GM23338 (cell line): ENCODE measurements around the gene UGT2B10.
"Not testable (repeated sequence)": the region's sequence is repeated elsewhere in the genome, so short reads cannot be mapped to it uniquely, and the experiment has no call there.

ENCODE experiments used
- CTCF ChIP-seq, 2 experiments: fragments of 200-600 bp in 1 of 2; sonication (generic) in 1 of 2; conservative IDR thresholded peaks; 2 replicates each; pipeline versions ENCODE4 v1.5.1 to v1.6.1; 2016 to 2017; ENCODE audit warnings: antibody characterized with exemption in 2 of 2, low read depth in 2 of 2, mild to moderate bottlenecking in 2 of 2, moderate library complexity in 1 of 2
- EZH2 ChIP-seq: fragments of 200-600 bp; sonication (generic); IDR thresholded peaks from one replicate; pipeline ENCODE4 v1.8.0; 2017; ENCODE audit warnings: antibody characterized with exemption, mild to moderate bottlenecking, low read depth; ENCODE audit not compliant: unreplicated experiment
- EZH2phosphoT487 ChIP-seq: fragments of 200-600 bp; sonication (generic); IDR thresholded peaks from one replicate; pipeline ENCODE4 v1.8.1; 2018; ENCODE audit warnings: antibody characterized with exemption; ENCODE audit not compliant: unreplicated experiment
- POLR2AphosphoS5 ChIP-seq: IDR thresholded peaks from 2 replicates; pipeline ENCODE4 v1.6.1; 2016; ENCODE audit warnings: antibody characterized with exemption, low read depth

- not testable (repeated sequence) for TF ChIP-seq CTCF (conservative IDR thresholded peaks at IDR 0.05; ENCODE audit: low read depth in 2 of 2); EZH2phosphoT487; POLR2AphosphoS5; EZH2
These were observed 2.3 kb downstream of the UGT2B10 start for GRCh38 chr4:68818030-68818462.
